ENCODE data around the gene CD59.
A peak's percentile ranks its signal among the peaks of the same experiment; 100 is the strongest.

Gene CD59

GRCh38 chr11:33741806-33742205, 5.6 kb upstream of the CD59 start:
- no peak for TF ChIP-seq CTCF (IDR thresholded peaks at IDR 0.05)
- H3K4me3 Mint-ChIP-seq, result no peak overlapping the region
- no peak for DNase-seq

DNA sequence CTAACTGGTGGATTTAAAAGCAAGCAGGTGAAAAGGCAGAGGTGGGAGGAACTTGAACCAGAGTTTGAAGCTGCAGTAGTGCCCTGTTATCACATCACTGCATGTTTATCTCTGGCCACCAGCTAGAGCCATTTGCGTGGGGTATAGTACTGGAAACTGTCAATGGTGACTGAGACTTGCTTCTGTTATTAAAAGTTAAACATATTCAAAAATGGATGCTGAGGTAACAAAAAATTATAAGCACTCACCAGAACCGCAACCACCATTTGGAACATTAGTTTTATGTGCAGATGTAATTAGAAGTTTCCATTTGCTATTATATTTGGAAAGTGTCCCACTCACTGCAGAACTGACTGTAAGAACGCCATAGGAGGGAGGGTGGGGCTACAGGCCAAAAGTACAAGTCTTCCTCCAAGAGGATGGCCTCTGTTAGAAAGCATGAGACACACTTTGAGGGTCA, 1.2 kb upstream of the CD59 start:
- Mint-ChIP-seq H3K9me3 (peaks cover 14% of the 10 kb centered on the region), H3K27ac (no peak overlapping the region), H3K4me1 (peaks cover 39% of the 10 kb centered on the region), H3K4me3 (peak overlapping the region; percentile 90), H3K36me3 (ENCODE audit: low read depth) (peaks cover 24% of the 10 kb centered on the region), H3K27me3 (ENCODE audit: low read depth, poor library complexity) (peaks cover 3% of the 10 kb centered on the region)
- DNase-seq, result no peak
- TF ChIP-seq CTCF (IDR thresholded peaks at IDR 0.05), result no peak

More at GRCh38 chr11:33741806-33742205, 5.6 kb upstream of the CD59 start:
- Mint-ChIP-seq H3K36me3 (ENCODE audit: low read depth) (peaks cover 11% of the 10 kb centered on the region), H3K4me1 (peaks cover 29% of the 10 kb centered on the region), H3K27ac (no peak overlapping the region), H3K27me3 (ENCODE audit: low read depth, poor library complexity) (peaks cover 2% of the 10 kb centered on the region), H3K9me3 (peaks cover 8% of the 10 kb centered on the region)

DNA sequence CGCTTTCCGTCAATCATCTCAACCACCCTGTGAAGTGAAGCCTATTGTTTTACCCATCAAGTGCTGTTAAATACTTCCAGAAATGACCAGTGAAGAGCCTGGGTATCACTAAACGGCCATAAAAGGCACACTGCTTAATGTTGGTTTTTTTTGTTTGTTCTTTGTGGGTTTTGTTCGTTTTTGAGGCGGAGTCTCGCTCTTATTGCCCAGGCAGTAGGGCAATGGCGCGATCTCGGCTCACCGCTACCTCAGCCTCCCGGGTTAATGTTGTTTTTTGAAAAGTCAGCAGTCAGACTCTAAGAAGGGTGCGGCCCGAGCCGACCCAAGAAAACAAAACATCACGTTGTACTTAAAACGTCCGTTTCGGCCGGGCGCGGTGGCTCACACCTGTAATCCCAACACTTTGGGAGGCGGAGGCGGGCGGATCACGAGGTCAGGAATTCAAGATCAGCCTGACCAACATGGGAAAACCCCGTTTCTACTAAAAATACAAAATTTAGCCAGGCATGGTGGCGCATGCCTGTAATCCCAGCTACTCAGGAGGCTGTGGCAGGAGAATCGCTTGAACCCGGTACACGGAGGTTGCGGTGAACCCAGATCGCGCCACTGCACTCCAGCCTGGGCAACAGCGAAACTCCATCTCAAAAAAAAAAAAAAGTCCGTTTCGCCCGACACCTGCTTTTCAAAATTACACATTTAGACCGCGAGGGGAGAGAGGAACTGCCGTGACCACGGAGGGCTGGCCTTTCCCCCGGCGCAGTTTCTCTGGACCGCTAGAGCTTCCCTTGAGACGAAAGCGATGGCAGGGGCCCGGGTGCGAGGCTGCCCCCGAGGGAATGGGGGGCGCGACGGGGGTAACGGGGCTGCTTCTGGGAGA, 714 bp downstream of the CD59 start:
- TF ChIP-seq CTCF (IDR thresholded peaks at IDR 0.05), result no peak
- peak overlapping the region; percentile 90 for H3K4me3 Mint-ChIP-seq
- peaks cover 3% of the 10 kb centered on the region for H3K27me3 Mint-ChIP-seq (ENCODE audit: low read depth, poor library complexity)
- peaks cover 37% of the 10 kb centered on the region for H3K36me3 Mint-ChIP-seq (ENCODE audit: low read depth)
- peaks cover 53% of the 10 kb centered on the region for H3K4me1 Mint-ChIP-seq
- H3K9me3 Mint-ChIP-seq, result peaks cover 14% of the 10 kb centered on the region
- DNase-seq, result no peak
- no peak overlapping the region for H3K27ac Mint-ChIP-seq

- Mint-ChIP-seq H3K4me1 (peaks cover 54% of the 10 kb centered on the region), H3K4me3 (peak overlapping the region; percentile 90), H3K27me3 (ENCODE audit: low read depth, poor library complexity) (peaks cover 3% of the 10 kb centered on the region), H3K36me3 (ENCODE audit: low read depth) (peaks cover 43% of the 10 kb centered on the region), H3K27ac (no peak overlapping the region), H3K9me3 (peaks cover 12% of the 10 kb centered on the region)
- DNase-seq, result no peak
- no peak for TF ChIP-seq CTCF (IDR thresholded peaks at IDR 0.05)
Observed at GRCh38 chr11:33734441-33735270, 1.6 kb downstream of the CD59 start.

DNA sequence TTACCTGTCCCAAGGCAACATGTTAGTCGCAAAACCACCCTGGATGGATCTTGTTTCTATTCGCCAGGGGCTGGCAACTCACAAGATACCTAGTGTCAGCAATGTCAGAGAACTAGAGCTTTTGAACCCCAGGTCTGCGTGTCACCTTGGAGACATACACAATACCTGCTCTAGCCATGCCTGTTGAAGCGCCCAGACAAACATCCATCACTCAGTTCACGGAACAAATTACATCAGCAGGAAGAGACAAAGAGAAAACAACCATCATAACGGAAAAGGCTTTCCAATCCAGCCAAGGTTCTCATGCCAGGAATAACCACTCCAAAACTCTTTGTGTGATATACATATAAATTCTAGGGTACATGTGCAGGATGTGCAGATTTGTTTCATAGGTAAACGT, 2.2 kb downstream of the CD59 start:
- H3K4me3 Mint-ChIP-seq, result peak overlapping the region; percentile 90
- H3K27me3 Mint-ChIP-seq (ENCODE audit: low read depth, poor library complexity), result peaks cover 3% of the 10 kb centered on the region
- no peak overlapping the region for H3K27ac Mint-ChIP-seq
- no peak for TF ChIP-seq CTCF (IDR thresholded peaks at IDR 0.05)
- peaks cover 45% of the 10 kb centered on the region for H3K36me3 Mint-ChIP-seq (ENCODE audit: low read depth)
- H3K9me3 Mint-ChIP-seq, result peaks cover 13% of the 10 kb centered on the region
- H3K4me1 Mint-ChIP-seq, result peaks cover 59% of the 10 kb centered on the region
- no peak for DNase-seq
